Vagina (tissue), 2 donors: ENCODE results near the gene HIF1A.

ENCODE experiments used
- CTCF ChIP-seq, 3 experiments: fragments of 450-650 bp in 2 of 3; fragments of 200-600 bp in 1 of 3; sonication (generic) in 1 of 3; IDR thresholded peaks; one replicate each; pipeline ENCODE4 v1.5.1; 2017 to 2019; ENCODE audit warnings: antibody characterized with exemption in 3 of 3, mild to moderate bottlenecking in 2 of 3, moderate library complexity in 2 of 3
- POLR2AphosphoS5 ChIP-seq, 2 donors: sonication (generic); formaldehyde crosslinking; IDR thresholded peaks; one replicate each; pipeline ENCODE4 v1.9.0; 2017; ENCODE audit warnings: antibody characterized with exemption in 2 of 2, mild to moderate bottlenecking in 2 of 2, low read depth in 1 of 2; ENCODE audit not compliant: insufficient read depth in 1 of 2

- no peak for TF ChIP-seq POLR2AphosphoS5 (IDR thresholded peaks at IDR 0.05; ENCODE audit: insufficient read depth in 1 of 2, low read depth in 1 of 2)
- TF ChIP-seq CTCF (IDR thresholded peaks at IDR 0.05) = no peak
These were observed 3.8 kb upstream of the HIF1A start for GRCh38 chr14:61691495-61691894.
